ENCODE results near the gene CD2AP. TPM values are rescaled to one million over a fixed set of nuclear protein-coding genes. Genes with fewer than 3 reads are reported as not detected.

CD2AP gene
- total and polyA plus RNA-seq, 2 experiments from 2014 or later, result 13.7 to 48.0 TPM

- no peaks in the 10 kb centered on the region for H3K9me2 ChIP-seq (replicated peaks; ENCODE audit: insufficient read depth)
- TF ChIP-seq, protein P1, sequence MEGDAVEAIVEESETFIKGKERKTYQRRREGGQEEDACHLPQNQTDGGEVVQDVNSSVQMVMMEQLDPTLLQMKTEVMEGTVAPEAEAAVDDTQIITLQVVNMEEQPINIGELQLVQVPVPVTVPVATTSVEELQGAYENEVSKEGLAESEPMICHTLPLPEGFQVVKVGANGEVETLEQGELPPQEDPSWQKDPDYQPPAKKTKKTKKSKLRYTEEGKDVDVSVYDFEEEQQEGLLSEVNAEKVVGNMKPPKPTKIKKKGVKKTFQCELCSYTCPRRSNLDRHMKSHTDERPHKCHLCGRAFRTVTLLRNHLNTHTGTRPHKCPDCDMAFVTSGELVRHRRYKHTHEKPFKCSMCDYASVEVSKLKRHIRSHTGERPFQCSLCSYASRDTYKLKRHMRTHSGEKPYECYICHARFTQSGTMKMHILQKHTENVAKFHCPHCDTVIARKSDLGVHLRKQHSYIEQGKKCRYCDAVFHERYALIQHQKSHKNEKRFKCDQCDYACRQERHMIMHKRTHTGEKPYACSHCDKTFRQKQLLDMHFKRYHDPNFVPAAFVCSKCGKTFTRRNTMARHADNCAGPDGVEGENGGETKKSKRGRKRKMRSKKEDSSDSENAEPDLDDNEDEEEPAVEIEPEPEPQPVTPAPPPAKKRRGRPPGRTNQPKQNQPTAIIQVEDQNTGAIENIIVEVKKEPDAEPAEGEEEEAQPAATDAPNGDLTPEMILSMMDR (IDR thresholded peaks at IDR 0.05; ENCODE audit: poor library complexity), result no peak
- TF ChIP-seq EZH2 (IDR thresholded peaks at IDR 0.05; ENCODE audit: borderline replicate concordance), result no peak
- TF ChIP-seq EZH2phosphoT487 (IDR thresholded peaks at IDR 0.05; ENCODE audit: low read depth, severe bottlenecking, unreplicated experiment), result no peak
- H2AFZ ChIP-seq, result no peak overlapping the region
- H3K4me2 ChIP-seq, result no peak overlapping the region
- no peaks in the 10 kb centered on the region for H3K9me3 ChIP-seq (ENCODE audit: low read depth)
- no peaks in the 10 kb centered on the region for H3K27me3 ChIP-seq
- DNase-seq (ENCODE audit: low spot score), result no peak
- H3K79me2 ChIP-seq, result peaks cover 68% of the 10 kb centered on the region
- H3K27ac ChIP-seq, result no peak overlapping the region
- H4K20me1 ChIP-seq (ENCODE audit: insufficient read depth, poor library complexity, severe bottlenecking), result peaks cover 2% of the 10 kb centered on the region
- no peaks in the 10 kb centered on the region for H3K36me3 ChIP-seq (replicated peaks; ENCODE audit: insufficient read depth, low read depth)
- WGBS (ENCODE audit: low lambda C conversion rate, missing lambda C conversion rate), result 96% methylated on average over 1 of the region's 1 CpG
- no peak overlapping the region for H3K4me3 ChIP-seq
- no peaks in the 10 kb centered on the region for H3K4me1 ChIP-seq (ENCODE audit: insufficient read depth)
Measured at GRCh38 chr6:47567586-47567985, 90.0 kb downstream of the CD2AP start.

DNA sequence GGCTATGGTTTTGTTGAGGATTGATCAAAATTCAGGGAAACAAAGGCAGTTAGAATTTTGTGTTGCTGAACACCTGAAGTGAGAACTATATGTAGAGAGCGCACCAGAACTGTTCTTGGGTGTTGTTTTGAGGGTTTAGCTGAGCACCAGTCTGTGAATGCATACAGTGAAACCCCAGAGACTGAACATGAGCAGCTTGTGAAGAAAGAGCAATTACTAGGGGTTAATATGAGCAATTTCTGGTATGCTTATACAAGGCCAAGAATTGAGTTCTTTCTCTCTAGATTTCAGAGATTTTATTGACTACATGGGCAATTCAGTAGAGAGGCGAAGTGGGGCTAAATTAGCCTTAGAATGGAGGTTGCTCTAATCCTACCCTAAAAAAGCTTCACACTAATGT, 93.9 kb downstream of the CD2AP start:
- H3K9me2 ChIP-seq (replicated peaks; ENCODE audit: insufficient read depth), result no peaks in the 10 kb centered on the region
- H3K27me3 ChIP-seq, result no peaks in the 10 kb centered on the region
- H2AFZ ChIP-seq, result no peak overlapping the region
- H4K20me1 ChIP-seq (ENCODE audit: insufficient read depth, poor library complexity, severe bottlenecking), result peaks cover 2% of the 10 kb centered on the region
- WGBS (ENCODE audit: low lambda C conversion rate, missing lambda C conversion rate), result 94% methylated on average over 2 of the region's 2 CpGs
- no peak overlapping the region for H3K27ac ChIP-seq
- DNase-seq (ENCODE audit: low spot score), result no peak
- H3K79me2 ChIP-seq, result peaks cover 61% of the 10 kb centered on the region
- no peak overlapping the region for H3K4me2 ChIP-seq
- H3K9me3 ChIP-seq (ENCODE audit: low read depth), result no peaks in the 10 kb centered on the region
- H3K4me3 ChIP-seq, result no peak overlapping the region
- H3K36me3 ChIP-seq (replicated peaks; ENCODE audit: insufficient read depth, low read depth), result no peaks in the 10 kb centered on the region
- TF ChIP-seq EZH2phosphoT487 (IDR thresholded peaks at IDR 0.05; ENCODE audit: low read depth, severe bottlenecking, unreplicated experiment) (no peak), EZH2 (IDR thresholded peaks at IDR 0.05; ENCODE audit: borderline replicate concordance) (no peak)
- TF ChIP-seq, protein P1 (IDR thresholded peaks at IDR 0.05; ENCODE audit: poor library complexity), result no peak
- H3K4me1 ChIP-seq (ENCODE audit: insufficient read depth), result no peaks in the 10 kb centered on the region

DNA sequence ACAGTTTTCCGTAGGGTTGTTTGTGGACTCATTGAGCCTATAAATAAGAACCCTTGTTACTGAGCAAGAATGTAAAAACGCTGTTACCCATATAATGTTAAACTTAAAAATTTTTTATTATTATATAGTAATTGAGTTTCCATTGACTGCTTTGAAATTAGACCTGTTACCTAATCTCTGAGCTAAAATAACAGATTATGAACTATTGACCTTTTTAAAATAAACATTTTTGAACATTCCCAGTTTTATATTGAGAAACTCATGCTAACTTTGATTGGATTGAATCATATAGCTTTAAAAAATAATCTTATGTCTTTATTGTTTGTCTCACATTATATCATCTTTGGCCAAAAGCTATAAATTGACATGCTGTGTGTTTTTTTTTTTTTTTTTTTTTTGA, 95.5 kb downstream of the CD2AP start:
- no peak for DNase-seq (ENCODE audit: low spot score)
- H2AFZ ChIP-seq, result no peak overlapping the region
- H4K20me1 ChIP-seq (ENCODE audit: insufficient read depth, poor library complexity, severe bottlenecking), result peaks cover 2% of the 10 kb centered on the region
- WGBS (ENCODE audit: low lambda C conversion rate, missing lambda C conversion rate), result 68% methylated on average over 2 of the region's 2 CpGs
- TF ChIP-seq, protein P1 (IDR thresholded peaks at IDR 0.05; ENCODE audit: poor library complexity), result no peak
- TF ChIP-seq EZH2phosphoT487 (IDR thresholded peaks at IDR 0.05; ENCODE audit: low read depth, severe bottlenecking, unreplicated experiment) (no peak), EZH2 (IDR thresholded peaks at IDR 0.05; ENCODE audit: borderline replicate concordance) (no peak)
- peaks cover 47% of the 10 kb centered on the region for H3K79me2 ChIP-seq
- H3K27me3 ChIP-seq, result no peaks in the 10 kb centered on the region
- H3K36me3 ChIP-seq (replicated peaks; ENCODE audit: insufficient read depth, low read depth), result no peaks in the 10 kb centered on the region
- H3K4me3 ChIP-seq, result no peak overlapping the region
- no peaks in the 10 kb centered on the region for H3K4me1 ChIP-seq (ENCODE audit: insufficient read depth)
- no peaks in the 10 kb centered on the region for H3K9me2 ChIP-seq (replicated peaks; ENCODE audit: insufficient read depth)
- H3K9me3 ChIP-seq (ENCODE audit: low read depth), result no peaks in the 10 kb centered on the region
- no peak overlapping the region for H3K4me2 ChIP-seq
- H3K27ac ChIP-seq, result no peak overlapping the region

- Histone ChIP-seq H3K27ac (no peak overlapping the region), H3K27me3 (no peaks in the 10 kb centered on the region), H3K4me2 (no peak overlapping the region), H3K4me1 (ENCODE audit: insufficient read depth) (no peaks in the 10 kb centered on the region), H4K20me1 (ENCODE audit: insufficient read depth, poor library complexity, severe bottlenecking) (no peaks in the 10 kb centered on the region), H2AFZ (no peak overlapping the region), H3K79me2 (peaks cover 37% of the 10 kb centered on the region), H3K36me3 (replicated peaks; ENCODE audit: insufficient read depth, low read depth) (no peaks in the 10 kb centered on the region), H3K4me3 (no peak overlapping the region), H3K9me3 (ENCODE audit: low read depth) (no peaks in the 10 kb centered on the region), H3K9me2 (replicated peaks; ENCODE audit: insufficient read depth) (no peaks in the 10 kb centered on the region)
- no peak for TF ChIP-seq EZH2 (IDR thresholded peaks at IDR 0.05; ENCODE audit: borderline replicate concordance)
- TF ChIP-seq EZH2phosphoT487 (IDR thresholded peaks at IDR 0.05; ENCODE audit: low read depth, severe bottlenecking, unreplicated experiment), result no peak
- TF ChIP-seq, protein P1 (IDR thresholded peaks at IDR 0.05; ENCODE audit: poor library complexity), result no peak
- 94% methylated on average over 2 of the region's 2 CpGs for WGBS (ENCODE audit: low lambda C conversion rate, missing lambda C conversion rate)
- DNase-seq (ENCODE audit: low spot score), result no peak
Measured at GRCh38 chr6:47574789-47575188, 97.2 kb downstream of the CD2AP start.
